HL-60 (cell line): Measurements from ENCODE around the gene CYP3A4.

Experiments
- CTCF ChIP-seq: IDR thresholded peaks from one replicate; pipeline ENCODE4 v1.5.1; 2011; ENCODE audit warnings: low read length, control low read depth, inconsistent platforms; ENCODE audit not compliant: insufficient read depth
- GABPA ChIP-seq: IDR thresholded peaks from 2 replicates; pipeline ENCODE4 v1.6.1; 2012; ENCODE audit warnings: low read depth
- POLR2AphosphoS5 ChIP-seq: IDR thresholded peaks from 2 replicates; pipeline ENCODE4 v1.6.1; 2012; ENCODE audit warnings: low read depth
- REST ChIP-seq: IDR thresholded peaks from 2 replicates; pipeline ENCODE4 v1.6.1; 2012; ENCODE audit warnings: low read depth; ENCODE audit not compliant: insufficient replicate concordance

DNA sequence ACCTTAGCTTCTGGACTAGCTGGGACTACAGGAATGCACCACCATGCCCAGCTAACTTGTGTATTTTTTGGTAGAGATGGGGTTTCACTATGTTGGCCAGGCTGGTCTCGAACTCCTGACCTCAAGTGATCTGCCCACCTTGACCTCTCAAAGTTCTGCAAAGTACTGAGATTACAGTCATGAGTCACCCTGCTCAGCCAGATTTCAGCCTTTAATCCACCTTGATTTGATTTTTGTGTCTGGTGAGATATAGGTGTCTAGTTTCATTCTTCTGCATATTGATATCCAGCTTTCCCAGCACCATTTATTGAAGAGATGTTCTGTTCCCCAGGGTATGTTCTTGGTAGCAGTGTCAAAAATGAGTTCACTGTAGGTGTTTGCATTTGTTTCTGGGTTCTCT is 28.9 kb downstream of the CYP3A4 start:
- TF ChIP-seq CTCF (no peak), REST (no peak), GABPA (no peak), POLR2AphosphoS5 (no peak)
